ENCODE results near the gene HIPK1.

- TF ChIP-seq SUZ12 (IDR thresholded peaks at IDR 0.05; ENCODE audit: extremely low read depth, insufficient read depth, insufficient read length): no peak
- no peak for TF ChIP-seq ZNF274 (IDR thresholded peaks at IDR 0.05; ENCODE audit: low read depth, low read length)
- TF ChIP-seq YY1 (IDR thresholded peaks at IDR 0.05; ENCODE audit: insufficient read depth, insufficient read length): no peak
Observed at GRCh38 chr1:114008480-114008941, 79.4 kb downstream of the HIPK1 start.
